Effector memory CD4-positive, alpha-beta T cell (primary cell): Measurements from ENCODE around the gene UBXN10.

Experiments used
- DNase-seq, 3 donors: peaks; one replicate each; pipeline ENCODE4 v3.0.0-alpha.2; 2020
- H3K27ac ChIP-seq: 2 replicates; pipeline ENCODE4 v1.7.0; 2013; ENCODE audit warnings: mild to moderate bottlenecking, low read length, moderate library complexity; ENCODE audit not compliant: insufficient read depth, poor library complexity, severe bottlenecking
- H3K27me3 ChIP-seq: replicated peaks from 2 replicates; pipeline ENCODE4 v1.7.0; 2013; ENCODE audit warnings: mild to moderate bottlenecking, low read length; ENCODE audit not compliant: insufficient read depth, control insufficient read depth, poor library complexity, severe bottlenecking
- H3K36me3 ChIP-seq: 2 replicates; pipeline ENCODE4 v1.7.0; 2013; ENCODE audit warnings: mild to moderate bottlenecking, low read length, moderate library complexity; ENCODE audit not compliant: control insufficient read depth, insufficient read depth
- H3K4me1 ChIP-seq: 2 replicates; pipeline ENCODE4 v1.7.0; 2013; ENCODE audit warnings: low read length, mild to moderate bottlenecking; ENCODE audit not compliant: control insufficient read depth, insufficient read depth, poor library complexity, severe bottlenecking
- H3K4me3 ChIP-seq: 2 replicates; pipeline ENCODE4 v1.7.0; 2013; ENCODE audit warnings: low read length, low read depth, mild to moderate bottlenecking; ENCODE audit not compliant: insufficient read depth, poor library complexity, severe bottlenecking
- H3K9me3 ChIP-seq: 2 replicates; pipeline ENCODE4 v1.7.0; 2013; ENCODE audit warnings: mild to moderate bottlenecking, low read length, moderate library complexity; ENCODE audit not compliant: control insufficient read depth

The UBXN10 gene

GRCh38 chr1:20142001-20142710 is 43.7 kb upstream of the UBXN10 start:
- Histone ChIP-seq H3K4me1 (no peaks in the 10 kb centered on the region), H3K27ac (no peak overlapping the region), H3K4me3 (no peak overlapping the region), H3K9me3 (no peaks in the 10 kb centered on the region), H3K36me3 (no peaks in the 10 kb centered on the region), H3K27me3 (no peaks in the 10 kb centered on the region)
- no peak for DNase-seq

- H3K4me3 ChIP-seq, result no peak overlapping the region
- H3K27me3 ChIP-seq, result no peaks in the 10 kb centered on the region
- no peaks in the 10 kb centered on the region for H3K4me1 ChIP-seq
- no peak for DNase-seq
- H3K9me3 ChIP-seq, result no peaks in the 10 kb centered on the region
- no peak overlapping the region for H3K27ac ChIP-seq
- H3K36me3 ChIP-seq, result no peaks in the 10 kb centered on the region
These were observed 42.6 kb upstream of the UBXN10 start for GRCh38 chr1:20143318-20143717.

GRCh38 chr1:20143734-20144565 is 41.9 kb upstream of the UBXN10 start:
- no peak for DNase-seq
- H3K9me3 ChIP-seq, result no peaks in the 10 kb centered on the region
- H3K4me3 ChIP-seq, result no peak overlapping the region

GRCh38 chr1:20147846-20148570 is 37.9 kb upstream of the UBXN10 start:
- Histone ChIP-seq H3K9me3 (no peaks in the 10 kb centered on the region), H3K36me3 (no peaks in the 10 kb centered on the region), H3K27me3 (no peaks in the 10 kb centered on the region), H3K4me3 (no peak overlapping the region), H3K27ac (no peak overlapping the region), H3K4me1 (peaks cover 7% of the 10 kb centered on the region)
- no peak for DNase-seq

More at GRCh38 chr1:20143734-20144565, 41.9 kb upstream of the UBXN10 start:
- Histone ChIP-seq H3K36me3 (no peaks in the 10 kb centered on the region), H3K4me1 (no peaks in the 10 kb centered on the region), H3K27ac (no peak overlapping the region), H3K27me3 (no peaks in the 10 kb centered on the region)

GRCh38 chr1:20148571-20149500 is 37.1 kb upstream of the UBXN10 start:
- H3K4me3 ChIP-seq, result no peak overlapping the region
- H3K9me3 ChIP-seq, result no peaks in the 10 kb centered on the region
- no peaks in the 10 kb centered on the region for H3K27me3 ChIP-seq
- H3K36me3 ChIP-seq, result no peaks in the 10 kb centered on the region
- H3K4me1 ChIP-seq, result peaks cover 7% of the 10 kb centered on the region
- DNase-seq, result no peak
- no peak overlapping the region for H3K27ac ChIP-seq

- no peaks in the 10 kb centered on the region for H3K27me3 ChIP-seq
- DNase-seq, result no peak
- H3K9me3 ChIP-seq, result no peaks in the 10 kb centered on the region
- H3K4me1 ChIP-seq, result peaks cover 7% of the 10 kb centered on the region
- H3K27ac ChIP-seq, result no peak overlapping the region
- no peaks in the 10 kb centered on the region for H3K36me3 ChIP-seq
- no peak overlapping the region for H3K4me3 ChIP-seq
These were observed 36.1 kb upstream of the UBXN10 start for GRCh38 chr1:20149601-20150325.

- Histone ChIP-seq H3K4me1 (peaks cover 7% of the 10 kb centered on the region), H3K27ac (no peak overlapping the region), H3K9me3 (no peaks in the 10 kb centered on the region), H3K4me3 (no peak overlapping the region), H3K27me3 (no peaks in the 10 kb centered on the region), H3K36me3 (no peaks in the 10 kb centered on the region)
- no peak for DNase-seq
These were observed 35.6 kb upstream of the UBXN10 start for GRCh38 chr1:20150326-20150705.

- no peak overlapping the region for H3K27ac ChIP-seq
- no peak for DNase-seq
- H3K27me3 ChIP-seq, result no peaks in the 10 kb centered on the region
- no peaks in the 10 kb centered on the region for H3K36me3 ChIP-seq
- no peak overlapping the region for H3K4me3 ChIP-seq
- H3K9me3 ChIP-seq, result no peaks in the 10 kb centered on the region
- peaks cover 7% of the 10 kb centered on the region for H3K4me1 ChIP-seq
These were observed 34.9 kb upstream of the UBXN10 start for GRCh38 chr1:20150969-20151368.
